Motor neuron (in vitro differentiated cells): ENCODE data around the gene ANKRD44. TPM values are rescaled to one million over a fixed set of nuclear protein-coding genes. Genes with fewer than 3 reads are reported as not detected.
A peak's percentile ranks its signal among the peaks of the same experiment; 100 is the strongest.

ENCODE experiments used
- ATAC-seq, 8 experiments: fragments of 200-7000 bp; cut with Tn5 transposase; replicated peaks in 6 of 8; 2 replicates each; pipeline ENCODE4 v1.8.0; 2021; ENCODE audit warnings: mild to moderate bottlenecking in 8 of 8, moderate library complexity in 8 of 8
- H3K27ac ChIP-seq, 2 donors: fragments of 250-450 bp; sonication (Bioruptor Pico); 2 replicates each; pipeline ENCODE4 v1.9.0; 2021; ENCODE audit warnings: antibody characterized with exemption in 2 of 2, mild to moderate bottlenecking in 2 of 2, moderate library complexity in 1 of 2
- H3K4me1 ChIP-seq, 2 donors: fragments of 250-450 bp; sonication (Bioruptor Pico); replicated peaks in 1 of 2; 2 replicates each; pipeline ENCODE4 v1.6.1; 2021; ENCODE audit warnings: antibody characterized with exemption in 2 of 2, mild to moderate bottlenecking in 2 of 2, moderate library complexity in 1 of 2
- H3K4me3 ChIP-seq, 5 donors: fragments of 250-450 bp; sonication (Bioruptor Pico); 2 replicates each; pipeline ENCODE4 v1.9.0; 2021; ENCODE audit warnings: antibody characterized with exemption in 5 of 5, mild to moderate bottlenecking in 5 of 5, moderate library complexity in 4 of 5
- WGBS, 10 experiments: fragments of 450-650 bp; shearing (Covaris generic); methylation state at CpG; one replicate each; pipeline ENCODE4 v1.0.0; 2022; 5-methylcytosine and 5-hydroxymethylcytosine counted together
- in situ Hi-C, 9 experiments: fragments of 400-800 bp; cut with MboI; loops; one replicate each; pipeline ENCODE4 v1.15.0; 2021; ENCODE audit warnings: low sequenced_read_pairs in 9 of 9, low pct_unique_long_range_greater_than_20kb in 2 of 9; ENCODE audit not compliant: unreplicated experiment in 9 of 9
- total RNA-seq, 8 experiments: library from RNA; unstranded; fragments of 300-600 nt; gene quantifications; 2 replicates each; pipeline versions ENCODE4 v1.2.3 to v1.2.4, GENCODE V29; 2022

The ANKRD44 gene
- total RNA-seq, 8 experiments from 2014 or later = 3.4 to 28.8 (median 14.8) TPM

GRCh38 chr2:197200762-197201058 lies 109.9 kb downstream of the ANKRD44 start:
- Histone ChIP-seq H3K4me1 (no peaks in the 10 kb centered on the region), H3K27ac (no peak overlapping the region), H3K4me3 (no peak overlapping the region)
- ATAC-seq = no peak
- in situ Hi-C loops = no loop called here
- 7 to 100% (median 73%) methylated on average over 1 of the region's 1 CpG; no CpG with 5 or more reads in 2 of the 10 experiments for whole genome bisulfite sequencing, 10 experiments

GRCh38 chr2:197200051-197200761 lies 110.4 kb downstream of the ANKRD44 start:
- WGBS, 10 experiments = 43 to 80% (median 50%) methylated on average over 1 to 3 of the region's 3 CpGs; no CpG with 5 or more reads in 1 of the 10 experiments
- in situ Hi-C loops = no loop called here
- H3K27ac ChIP-seq = no peak overlapping the region

DNA sequence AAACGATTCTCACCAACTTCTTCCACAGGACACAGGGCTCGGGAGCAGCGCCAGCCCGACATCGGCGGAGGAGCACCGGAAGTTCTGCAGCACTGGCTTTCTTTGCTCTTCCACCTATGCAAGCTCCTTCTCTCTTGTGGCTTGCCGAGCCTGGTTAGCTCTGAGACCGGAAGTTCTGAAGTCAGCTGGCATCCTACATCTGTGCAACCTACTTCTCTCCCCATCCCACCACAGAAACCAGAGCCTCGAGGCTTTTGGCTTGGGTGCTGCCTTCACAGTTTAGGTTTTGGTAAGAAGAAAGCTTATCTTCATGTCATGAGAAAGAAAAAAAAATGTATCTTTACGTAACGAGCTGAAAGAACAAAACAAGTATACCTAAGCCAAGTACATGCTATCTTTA lies 111.7 kb downstream of the ANKRD44 start:
- ATAC-seq = no peak
- Histone ChIP-seq H3K27ac (no peak overlapping the region), H3K4me3 (no peak overlapping the region), H3K4me1 (no peaks in the 10 kb centered on the region)
- WGBS, 10 experiments = 54 to 100% (median 85%) methylated on average over 2 to 12 of the region's 12 CpGs
- in situ Hi-C loops = loop anchor here in 2 of 9 experiments (10.0 to 25.0 kb wide), 2 partner anchors 113 to 176 kb away; partner anchors contain the start of gene ANKRD44 (in 1 of the 2)

More at GRCh38 chr2:197200051-197200761, 110.4 kb downstream of the ANKRD44 start:
- no peak for ATAC-seq
- H3K4me1 ChIP-seq = no peaks in the 10 kb centered on the region
- no peak overlapping the region for H3K4me3 ChIP-seq

GRCh38 chr2:197197895-197198311 lies 112.7 kb downstream of the ANKRD44 start:
- in situ Hi-C loops = loop anchor here in 2 of 9 experiments (10.0 to 25.0 kb wide), 2 partner anchors 114 to 177 kb away; partner anchors contain the start of gene ANKRD44 (in 1 of the 2)

DNA sequence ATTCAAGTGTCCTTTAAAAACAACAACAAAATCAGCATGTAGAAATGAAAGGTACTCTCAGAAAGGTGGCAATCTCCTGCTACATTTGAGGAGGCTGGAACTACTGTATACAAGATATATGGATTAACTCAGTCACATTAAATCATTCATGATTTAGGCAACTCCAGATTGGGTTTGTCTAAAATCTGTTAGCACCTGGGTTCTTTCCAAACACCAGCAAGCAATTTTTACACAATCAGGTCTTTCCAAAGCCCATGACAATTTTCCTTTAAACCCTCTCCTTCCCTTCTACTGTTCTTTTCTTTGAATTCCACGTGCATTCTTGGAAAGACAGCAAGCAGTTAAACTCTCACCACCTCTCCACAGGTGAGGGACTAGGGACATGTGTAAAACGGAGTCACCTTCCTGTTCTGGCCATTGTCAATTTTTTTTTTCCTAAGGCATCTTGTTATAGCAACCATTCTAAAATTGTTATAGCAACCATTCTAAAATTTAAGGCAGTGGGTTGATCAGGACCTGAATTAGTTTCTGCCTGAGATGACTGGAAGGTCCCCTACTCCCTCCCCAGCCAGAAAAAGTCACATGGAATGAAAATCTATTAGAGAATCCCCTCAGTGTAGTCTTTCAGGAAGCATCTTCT lies 113.9 kb downstream of the ANKRD44 start:
- 0 to 60% (median 10%) methylated on average over 1 of the region's 2 CpGs; no CpG with 5 or more reads in 2 of the 10 experiments for WGBS, 10 experiments
- in situ Hi-C loops = loop anchor here in 2 of 9 experiments (10.0 to 25.0 kb wide), 2 partner anchors 116 to 178 kb away; partner anchors contain the start of gene ANKRD44 (in 1 of the 2)
- no peaks in the 10 kb centered on the region for H3K4me1 ChIP-seq
- no peak overlapping the region for H3K27ac ChIP-seq
- no peak for ATAC-seq
- H3K4me3 ChIP-seq = no peak overlapping the region

More at GRCh38 chr2:197197895-197198311, 112.7 kb downstream of the ANKRD44 start:
- Histone ChIP-seq H3K4me3 (no peak overlapping the region), H3K27ac (no peak overlapping the region), H3K4me1 (no peaks in the 10 kb centered on the region)
- no peak for ATAC-seq
- 80 to 97% (median 91%) methylated on average over 2 to 4 of the region's 4 CpGs; no CpG with 5 or more reads in 2 of the 10 experiments for WGBS, 10 experiments

- Histone ChIP-seq H3K27ac (no peak overlapping the region), H3K4me1 (no peaks in the 10 kb centered on the region), H3K4me3 (no peak overlapping the region)
- in situ Hi-C loops = loop anchor here in 2 of 9 experiments (10.0 to 25.0 kb wide), 2 partner anchors 117 to 179 kb away; partner anchors contain the start of gene ANKRD44 (in 1 of the 2)
- WGBS, 10 experiments = 28 to 97% (median 66%) methylated on average over 1 to 3 of the region's 3 CpGs; no CpG with 5 or more reads in 2 of the 10 experiments
- no peak for ATAC-seq
Observed at GRCh38 chr2:197195518-197195917, 115.1 kb downstream of the ANKRD44 start.

GRCh38 chr2:197191940-197192322 lies 118.6 kb downstream of the ANKRD44 start:
- 40 to 100% (median 86%) methylated on average over 1 to 2 of the region's 2 CpGs; no CpG with 5 or more reads in 1 of the 10 experiments for WGBS, 10 experiments
- Histone ChIP-seq H3K4me3 (no peak overlapping the region), H3K27ac (no peak overlapping the region), H3K4me1 (no peaks in the 10 kb centered on the region)
- in situ Hi-C loops = loop anchor here in 2 of 9 experiments (10.0 to 25.0 kb wide), 2 partner anchors 120 to 183 kb away; partner anchors contain the start of gene ANKRD44 (in 1 of the 2)
- no peak for ATAC-seq

DNA sequence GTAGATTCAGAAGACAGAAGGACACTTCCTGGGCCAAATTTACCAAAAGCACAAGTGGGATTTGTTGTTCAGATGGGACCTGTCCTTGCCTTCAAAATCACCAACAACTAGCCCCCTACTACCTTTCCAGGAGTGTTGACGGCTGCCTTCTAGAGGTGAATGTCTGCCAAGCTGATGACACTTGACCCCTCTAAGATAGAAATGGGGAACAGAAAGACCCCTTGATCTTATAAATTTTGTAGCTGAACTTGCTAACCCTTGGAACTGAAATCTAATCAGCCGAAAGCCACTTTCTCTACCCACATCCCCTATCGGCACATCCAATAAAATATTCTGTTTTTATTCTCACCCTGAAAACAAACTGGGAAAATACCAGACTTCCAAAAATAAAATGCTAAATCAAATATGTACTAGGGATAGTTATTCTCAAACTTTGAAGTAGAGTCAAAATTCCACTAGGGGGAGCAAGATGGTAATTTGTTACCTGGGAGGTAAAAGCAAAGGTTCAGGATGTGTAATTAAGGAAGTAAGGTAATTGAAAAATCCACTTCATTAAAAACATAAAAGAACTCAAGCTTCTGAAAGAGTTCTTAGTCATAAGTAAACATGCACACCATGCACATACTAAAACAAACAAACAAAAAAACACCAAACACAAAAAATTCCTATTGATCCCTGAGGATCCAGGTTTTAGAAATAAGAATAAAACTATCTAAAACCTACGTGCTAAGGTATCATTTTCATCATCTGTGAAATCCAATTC lies 119.2 kb downstream of the ANKRD44 start:
- in situ Hi-C loops = loop anchor here in 2 of 9 experiments (10.0 to 25.0 kb wide), 2 partner anchors 121 to 183 kb away; partner anchors contain the start of gene ANKRD44 (in 1 of the 2)

GRCh38 chr2:197190100-197190432 lies 120.5 kb downstream of the ANKRD44 start:
- Histone ChIP-seq H3K4me3 (no peak overlapping the region), H3K4me1 (no peaks in the 10 kb centered on the region), H3K27ac (no peak overlapping the region)
- in situ Hi-C loops = loop anchor here in 2 of 9 experiments (10.0 to 25.0 kb wide), 2 partner anchors 122 to 185 kb away; partner anchors contain the start of gene ANKRD44 (in 1 of the 2)
- peak in 5 of 8 experiments; percentile 26 to 96 (median 85) for ATAC-seq
- whole genome bisulfite sequencing, 10 experiments = 0 to 100% (median 62%) methylated on average over 1 to 2 of the region's 3 CpGs; no CpG with 5 or more reads in 1 of the 10 experiments

More for the DNA sequence above, 119.2 kb downstream of the ANKRD44 start:
- Histone ChIP-seq H3K27ac (no peak overlapping the region), H3K4me3 (no peak overlapping the region), H3K4me1 (no peaks in the 10 kb centered on the region)
- WGBS, 10 experiments = 0 to 92% (median 49%) methylated on average over 1 to 3 of the region's 4 CpGs
- ATAC-seq = no peak

GRCh38 chr2:197189426-197190099 lies 121.0 kb downstream of the ANKRD44 start:
- in situ Hi-C loops = loop anchor here in 2 of 9 experiments (10.0 to 25.0 kb wide), 2 partner anchors 123 to 185 kb away; partner anchors contain the start of gene ANKRD44 (in 1 of the 2)
- Histone ChIP-seq H3K27ac (no peak overlapping the region), H3K4me1 (no peaks in the 10 kb centered on the region), H3K4me3 (no peak overlapping the region)
- ATAC-seq = peak in 4 of 8 experiments; percentile 22 to 76 (median 34)
- 38 to 100% (median 72%) methylated on average over 1 to 9 of the region's 10 CpGs; no CpG with 5 or more reads in 1 of the 10 experiments for WGBS, 10 experiments

- Histone ChIP-seq H3K4me3 (no peak overlapping the region), H3K27ac (no peak overlapping the region), H3K4me1 (no peaks in the 10 kb centered on the region)
- WGBS, 10 experiments = 45 to 100% (median 95%) methylated on average over 1 of the region's 1 CpG; no CpG with 5 or more reads in 2 of the 10 experiments
- in situ Hi-C loops = loop anchor here in 1 of 9 experiments (25.0 kb wide), 1 partner anchor 127 kb away; the partner anchor contains the start of gene ANKRD44
- ATAC-seq = no peak
Observed at GRCh38 chr2:197185676-197186075, 124.9 kb downstream of the ANKRD44 start.
